K562 (cell line): ENCODE results near the gene FIBIN. TPM values are rescaled to one million over a fixed set of nuclear protein-coding genes. Genes with fewer than 3 reads are reported as not detected.

ENCODE experiments used
- ATAC-seq: fragments of 200-7000 bp; cut with Tn5 transposase; 3 replicates; pipeline ENCODE4 v1.9.1; 2020; ENCODE audit warnings: moderate library complexity
- BruUV-seq: library from RNA; stranded (reverse); fragments of 400-500 nt; replicated peaks from 2 replicates; lab custom pipeline; 2021; lab: Mats Ljungman, UMichigan
- CTCF ChIA-PET: fragments of 300-600 bp; formaldehyde crosslinking; extraction: SDS; loops from one replicate; lab custom pipeline; 2021; ENCODE audit warnings: low intra/inter-chr PET ratio; lab: Yijun Ruan, JAX
- POLR2A ChIA-PET: fragments of 300-600, 350-650 bp; sonication (Branson Sonifier 250); formaldehyde crosslinking; extraction: SDS; loops from one replicate; lab custom pipeline; 2021; ENCODE audit warnings: antibody characterized with exemption, inconsistent platforms; lab: Yijun Ruan, JAX
- DNase-seq, 4 experiments: peaks; one replicate each; pipeline versions ENCODE4 v3.0.0 to v3.0.0-alpha.2; 2011 to 2018; ENCODE audit warnings: low spot score in 3 of 4, mixed read lengths in 3 of 4; ENCODE audit errors: extremely low read depth in 1 of 4
- FAIRE-seq: peaks from 2 replicates; lab custom pipeline; 2011; peaks lifted over from hg19 to GRCh38; lab: Jason Lieb, UNC
- H2AFZ ChIP-seq: 2 replicates; pipeline ENCODE4 v1.6.0; 2011; ENCODE audit warnings: low read depth, low read length, control low read depth, inconsistent platforms
- H3K27ac ChIP-seq: fragments of 200-600 bp; 3 replicates; pipeline ENCODE4 v1.8.0; 2011; ENCODE audit warnings: low read depth, mild to moderate bottlenecking, control low read depth, inconsistent platforms, low read length, moderate library complexity, mixed read lengths; ENCODE audit errors: extremely low read depth
- H3K27me3 ChIP-seq, 2 experiments: fragments of 300-600 bp in 1 of 2; 2 replicates in 1 of 2; 3 replicates in 1 of 2; pipeline versions ENCODE4 v1.6.0 to v1.8.0; 2011; ENCODE audit warnings: inconsistent platforms in 2 of 2, low read length in 2 of 2, mild to moderate bottlenecking in 1 of 2, mixed read lengths in 1 of 2, moderate library complexity in 1 of 2; ENCODE audit not compliant: control insufficient read depth in 2 of 2, insufficient read depth in 2 of 2
- H3K36me3 ChIP-seq: fragments of 300-600 bp; 3 replicates; pipeline ENCODE4 v1.8.0; 2011; ENCODE audit warnings: mild to moderate bottlenecking, low read length, inconsistent platforms; ENCODE audit not compliant: control insufficient read depth, insufficient read depth
- H3K4me1 ChIP-seq, 2 experiments: fragments of 200-600 bp in 1 of 2; replicated peaks in 1 of 2; 2 replicates in 1 of 2; 3 replicates in 1 of 2; pipeline versions ENCODE4 v1.5.1 to v1.8.0; 2011; ENCODE audit warnings: inconsistent platforms in 2 of 2, low read length in 2 of 2, mild to moderate bottlenecking in 1 of 2, mixed read lengths in 1 of 2, moderate library complexity in 1 of 2; ENCODE audit not compliant: control insufficient read depth in 2 of 2, insufficient read depth in 2 of 2
- H3K4me2 ChIP-seq: 2 replicates; pipeline ENCODE4 v1.6.1; 2011; ENCODE audit warnings: low read length, control low read depth, inconsistent platforms, mixed read lengths; ENCODE audit not compliant: insufficient read depth
- H3K4me3 ChIP-seq: fragments of 200-600 bp; sonication (generic), shearing (Covaris generic); 2 replicates; pipeline ENCODE4 v1.5.1; 2016; ENCODE audit warnings: control low read depth, inconsistent platforms
- H3K79me2 ChIP-seq: fragments of 200-600 bp; 3 replicates; pipeline ENCODE4 v1.8.0; 2011; ENCODE audit warnings: low read length, inconsistent platforms; ENCODE audit not compliant: control insufficient read depth, insufficient read depth
- H3K9ac ChIP-seq, 2 experiments: 2 replicates each; pipeline versions ENCODE4 v1.6.0 to v1.6.1; 2011; ENCODE audit warnings: low read depth in 2 of 2, low read length in 2 of 2, control low read depth in 1 of 2, inconsistent platforms in 1 of 2, mild to moderate bottlenecking in 1 of 2, mixed read lengths in 1 of 2; ENCODE audit not compliant: insufficient read depth in 1 of 2
- H3K9me1 ChIP-seq: one replicate; pipeline ENCODE4 v1.6.0; 2011; ENCODE audit warnings: inconsistent platforms, mild to moderate bottlenecking, low read length, moderate library complexity; ENCODE audit not compliant: control insufficient read depth, insufficient read depth
- H3K9me3 ChIP-seq: replicated peaks from 2 replicates; pipeline ENCODE4 v1.5.1; 2011; ENCODE audit warnings: low read depth, low read length, inconsistent platforms; ENCODE audit not compliant: control insufficient read depth, insufficient read depth
- H4K20me1 ChIP-seq: replicated peaks from 2 replicates; pipeline ENCODE4 v1.6.1; 2011; ENCODE audit warnings: low read length, inconsistent platforms, mixed read lengths; ENCODE audit not compliant: control insufficient read depth, insufficient read depth
- CREB5 ChIP-seq: fragments of 250-450 bp; sonication (Bioruptor Pico); IDR thresholded peaks from 2 replicates; pipeline ENCODE4 v1.5.0; 2020; ENCODE audit warnings: mild to moderate bottlenecking
- FOXA1 ChIP-seq: fragments of 450-650 bp; IDR thresholded peaks from 2 replicates; pipeline ENCODE4 v1.6.1; 2016; ENCODE audit warnings: mild to moderate bottlenecking, borderline replicate concordance
- KAT8 ChIP-seq: fragments of 450-650 bp; IDR thresholded peaks from 2 replicates; pipeline ENCODE4 v1.6.1; 2016; ENCODE audit warnings: low read depth, mild to moderate bottlenecking
- SLC30A9 ChIP-seq: fragments of 250-450 bp; sonication (Bioruptor Pico); IDR thresholded peaks from 2 replicates; pipeline ENCODE4 v1.8.0; 2022; ENCODE audit warnings: mild to moderate bottlenecking, moderate library complexity
- ZBTB11 ChIP-seq, 3 experiments: fragments of 200-800 bp in 1 of 3; fragments of 250-450 bp in 1 of 3; fragments of 450-650 bp in 1 of 3; sonication (Bioruptor Pico) in 1 of 3; sonication (Bioruptor generic) in 1 of 3; formaldehyde crosslinking in 1 of 3; IDR thresholded peaks; 2 replicates each; pipeline versions ENCODE4 v1.6.1 to v1.8.0; 2016 to 2022; ENCODE audit warnings: mild to moderate bottlenecking in 2 of 3, missing genetic modification characterization in 2 of 3, missing compliant biosample characterization in 1 of 3, moderate library complexity in 1 of 3
- ZC3H4 ChIP-seq: sonication (generic); formaldehyde crosslinking; IDR thresholded peaks from 2 replicates; pipeline ENCODE4 v1.9.0; 2021; ENCODE audit warnings: missing genetic modification reagents, borderline replicate concordance
- ZNF655 ChIP-seq: fragments of 250-450 bp; sonication (Bioruptor Pico); IDR thresholded peaks from 2 replicates; pipeline ENCODE4 v1.5.0; 2021
- WGBS: fragments of 100-300 bp; shearing (Covaris generic); methylation state at CpG from one replicate; pipeline ENCODE4 v1.1.6; 2016; ENCODE audit warnings: low coverage, mixed read lengths; ENCODE audit not compliant: insufficient coverage; ENCODE audit errors: missing lambda C conversion rate; 5-methylcytosine and 5-hydroxymethylcytosine counted together
- in situ Hi-C: fragments of 300-500 bp; cut with MboI; formaldehyde crosslinking; loops from 4 replicates; pipeline ENCODE4 v1.15.0; 2018; ENCODE audit warnings: inconsistent platforms, mixed read lengths
- intact Hi-C: fragments of 100-400 bp; cut with micrococcal nuclease; formaldehyde crosslinking; loops from 2 replicates; pipeline ENCODE4 v1.14.2; 2022
- polyA plus RNA-seq, 8 experiments: library from polyadenylated mRNA; depleted of rRNA in 4 of 8; stranded (reverse) in 5 of 8; unstranded in 3 of 8; fragments of >200 nt; fragmentation: Nextera tagmentation in 2 of 8; fragmentation: Illumina TruSeq in 1 of 8; extraction: Ambion mirVana in 2 of 8; extraction: Trizol in 1 of 8; gene quantifications; 2 replicates each; pipeline versions ENCODE4 v1.2.1 to v1.2.3, GENCODE V29; 2011 to 2014; ENCODE audit warnings: inconsistent platforms in 1 of 8, missing spikeins in 1 of 8
- total RNA-seq, 7 experiments: library from RNA; depleted of rRNA in 6 of 7; stranded (reverse); fragments of >200 nt in 6 of 7; fragmentation: Illumina TruSeq in 2 of 7; extraction: Trizol in 2 of 7; gene quantifications; 2 replicates each; pipeline versions ENCODE4 v1.2.1 to v1.2.3, GENCODE V29; 2011 to 2021; ENCODE audit warnings: low replicate concordance in 1 of 7

FIBIN gene
- total and polyA plus RNA-seq, 9 of the 15 experiments (the other 6 are each of a cell fraction or from before 2014, with no cell fraction given): not detected

- CTCF ChIA-PET: no interaction called here
- Histone ChIP-seq H3K9me1 (no peaks in the 10 kb centered on the region), H3K27me3 (no peaks in the 10 kb centered on the region), H3K79me2 (no peaks in the 10 kb centered on the region), H3K4me3 (no peak overlapping the region), H3K36me3 (no peaks in the 10 kb centered on the region), H4K20me1 (no peaks in the 10 kb centered on the region), H3K9ac (no peak overlapping the region), H3K27ac (no peak overlapping the region), H3K4me1 (no peaks in the 10 kb centered on the region), H3K4me2 (no peak overlapping the region), H2AFZ (no peak overlapping the region), H3K9me3 (no peaks in the 10 kb centered on the region)
- POLR2A ChIA-PET: no interaction called here
- no peak for DNase-seq
- no peak for FAIRE-seq
- in situ Hi-C loops (no loop called here), intact Hi-C loops (no loop called here)
- no peak for ATAC-seq
- WGBS: 0% methylated on average over 8 of the region's 8 CpGs
- no TSS peak for BruUV-seq
- TF ChIP-seq ZC3H4 (CRISPR knock-in tag) (no peak), ZBTB11 (CRISPR knock-in tag; IDR thresholded peaks at IDR 0.05) (no peak), SLC30A9 (no peak), KAT8 (no peak), ZNF655 (CRISPR knock-in tag) (no peak), CREB5 (no peak), FOXA1 (no peak)
These were observed 32.2 kb downstream of the FIBIN start for GRCh38 chr11:27025957-27026733.
